DMS79 treated with DMSO at 0.1 percent for 48 hours (cell line): ENCODE measurements around the gene FRMD4A.

Experiments used
- DNase-seq: peaks from one replicate; lab custom pipeline; 2025; lab: John Stamatoyannopoulos, UW

Gene FRMD4A

GRCh38 chr10:14340051-14340744, 9.5 kb upstream of the FRMD4A start:
- no peak for DNase-seq

GRCh38 chr10:14336736-14337135, 6.0 kb upstream of the FRMD4A start:
- no peak for DNase-seq

GRCh38 chr10:14334771-14335170, 4.0 kb upstream of the FRMD4A start:
- DNase-seq = no peak

GRCh38 chr10:14333606-14334005, 2.9 kb upstream of the FRMD4A start:
- no peak for DNase-seq

- no peak for DNase-seq
Observed at GRCh38 chr10:14332903-14333302, 2.2 kb upstream of the FRMD4A start.

GRCh38 chr10:14329746-14330173, 964 bp downstream of the FRMD4A start:
- DNase-seq = no peak

GRCh38 chr10:14328881-14329672, 1.6 kb downstream of the FRMD4A start:
- no peak for DNase-seq

- DNase-seq = no peak
Observed at GRCh38 chr10:14327527-14327926, 3.2 kb downstream of the FRMD4A start.

- no peak for DNase-seq
Observed at GRCh38 chr10:14326581-14326980, 4.1 kb downstream of the FRMD4A start.

- DNase-seq = no peak
Observed at GRCh38 chr10:14325325-14325955, 5.3 kb downstream of the FRMD4A start.

- no peak for DNase-seq
Observed at GRCh38 chr10:14322526-14323188, 8.1 kb downstream of the FRMD4A start.

- DNase-seq = no peak
Observed at GRCh38 chr10:14318007-14318406, 12.7 kb downstream of the FRMD4A start.

GRCh38 chr10:14312014-14312413, 18.7 kb downstream of the FRMD4A start:
- DNase-seq = no peak

- no peak for DNase-seq
Observed at GRCh38 chr10:14311206-14311957, 19.3 kb downstream of the FRMD4A start.

- no peak for DNase-seq
Observed at GRCh38 chr10:14309593-14309992, 21.1 kb downstream of the FRMD4A start.

- DNase-seq = no peak
Observed at GRCh38 chr10:14306190-14306589, 24.5 kb downstream of the FRMD4A start.

- no peak for DNase-seq
Observed at GRCh38 chr10:14304046-14304445, 26.7 kb downstream of the FRMD4A start.

GRCh38 chr10:14302035-14302434, 28.7 kb downstream of the FRMD4A start:
- no peak for DNase-seq

GRCh38 chr10:14299556-14299955, 31.2 kb downstream of the FRMD4A start:
- no peak for DNase-seq

- no peak for DNase-seq
Observed at GRCh38 chr10:14296065-14296709, 34.5 kb downstream of the FRMD4A start.

- DNase-seq = no peak
Observed at GRCh38 chr10:14294347-14295059, 36.2 kb downstream of the FRMD4A start.
